ENCODE results near the gene AIMP1.
"Not testable (repeated sequence)": the region's sequence is repeated elsewhere in the genome, so short reads cannot be mapped to it uniquely, and the experiment has no call there.

Gene AIMP1

DNA sequence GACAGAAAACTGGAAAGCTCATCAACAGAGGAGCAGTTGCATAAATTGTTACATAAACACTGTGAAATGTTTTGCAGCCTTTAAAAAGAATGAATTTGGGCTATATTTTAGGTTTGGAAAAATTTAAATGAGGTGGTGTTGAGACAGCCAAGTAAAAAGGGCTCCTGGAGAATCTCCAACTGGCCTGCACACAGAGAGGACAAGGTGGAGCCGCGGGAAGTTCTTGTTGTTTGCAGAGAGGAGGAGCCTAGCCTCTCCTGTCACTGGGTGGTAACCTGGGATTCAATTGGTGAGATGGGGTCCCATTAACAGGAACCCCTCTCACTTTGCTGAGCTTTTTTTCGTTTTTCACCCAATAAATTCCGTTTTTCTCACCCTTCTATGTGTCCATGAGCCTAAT lies 38.8 kb downstream of the AIMP1 start:
- DNase-seq: no peak

DNA sequence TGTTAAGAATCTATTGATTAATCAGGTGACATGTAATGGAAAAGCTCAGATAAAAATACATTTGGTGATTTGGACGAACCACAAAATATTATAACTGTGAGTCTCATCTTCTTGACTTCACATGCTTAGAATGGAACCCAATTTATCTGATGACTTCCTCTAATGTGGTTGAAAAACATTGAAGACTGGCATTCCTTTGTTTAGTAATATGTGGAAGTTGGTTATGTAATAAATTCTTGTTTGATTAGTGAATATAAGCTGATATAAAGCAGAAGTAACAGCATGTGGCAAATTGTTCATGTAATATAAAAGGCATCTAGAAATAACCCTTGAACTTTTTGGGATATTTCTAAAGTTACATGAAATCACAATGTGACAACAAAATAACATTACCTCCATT lies 42.5 kb downstream of the AIMP1 start:
- DNase-seq: no peak

DNA sequence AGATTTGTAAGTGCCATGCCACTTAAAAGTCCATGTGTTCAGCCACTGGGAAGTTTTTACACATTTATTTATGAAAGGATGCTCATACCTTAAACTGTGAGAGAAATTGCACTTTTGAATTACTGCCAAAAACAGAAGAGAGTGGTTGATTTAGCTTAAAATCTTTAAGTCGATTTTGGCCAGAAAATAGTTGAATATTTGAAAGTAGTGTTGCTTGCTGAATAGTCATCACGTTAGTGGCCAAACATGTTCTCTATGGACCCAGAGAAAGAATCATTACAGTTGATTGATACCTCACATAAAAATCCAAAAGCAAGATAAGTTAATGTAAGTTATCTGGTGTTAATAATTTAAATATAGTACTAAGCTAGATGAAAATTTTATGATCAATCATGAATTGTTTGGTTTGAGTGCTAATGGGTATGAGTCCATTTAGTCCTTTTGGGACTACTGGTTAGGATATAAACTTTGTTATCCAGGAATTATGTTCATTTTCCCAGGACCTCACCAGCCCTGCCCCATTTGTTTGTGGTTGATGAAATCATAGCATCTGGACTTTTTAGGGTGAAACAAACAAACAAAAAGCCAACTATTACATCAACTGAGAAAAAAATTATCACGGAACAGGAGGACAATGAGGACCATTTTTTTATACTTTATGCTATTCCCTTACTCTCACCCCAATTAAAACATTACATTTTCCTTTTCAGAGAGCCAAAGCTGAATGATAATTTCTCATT lies 45.9 kb downstream of the AIMP1 start:
- DNase-seq: no peak

DNA sequence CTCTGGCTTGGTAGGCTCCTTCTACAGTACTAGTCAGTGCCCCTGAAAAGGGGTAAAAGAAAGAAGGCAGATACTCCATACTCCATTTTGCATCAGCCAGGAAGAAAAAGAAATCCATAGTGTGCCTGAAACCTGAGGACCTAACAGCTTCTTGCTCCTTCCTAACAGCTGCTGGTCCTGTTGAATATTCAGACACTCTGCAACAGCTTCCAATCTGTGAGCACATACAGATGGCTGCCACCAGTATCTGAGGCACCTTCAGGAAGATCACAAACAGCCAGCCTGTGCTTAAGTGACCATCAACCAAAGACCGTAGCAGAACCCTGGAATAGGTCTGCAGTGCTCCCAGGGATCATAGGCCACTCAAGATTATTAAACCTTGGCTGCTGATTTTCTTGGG lies 47.9 kb downstream of the AIMP1 start:
- no peak for DNase-seq

DNA sequence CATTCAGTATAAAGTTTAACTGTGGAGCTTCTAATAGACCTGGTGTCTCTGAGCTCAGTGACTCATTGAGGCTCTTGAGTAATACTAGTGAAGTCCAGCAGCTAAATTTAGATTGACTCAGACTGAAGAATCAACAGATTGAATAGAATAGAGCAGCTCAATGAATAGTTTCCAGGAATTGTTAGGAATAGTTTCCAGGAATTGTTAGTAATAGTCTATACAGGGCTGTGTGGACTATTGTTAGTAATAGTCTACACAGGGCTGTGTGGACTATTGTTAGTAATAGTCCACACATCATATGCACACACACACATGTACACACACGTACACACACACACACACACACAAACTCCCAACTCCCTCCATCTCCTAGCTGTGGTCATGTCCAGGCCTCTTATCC lies 49.3 kb downstream of the AIMP1 start:
- DNase-seq: no peak

DNA sequence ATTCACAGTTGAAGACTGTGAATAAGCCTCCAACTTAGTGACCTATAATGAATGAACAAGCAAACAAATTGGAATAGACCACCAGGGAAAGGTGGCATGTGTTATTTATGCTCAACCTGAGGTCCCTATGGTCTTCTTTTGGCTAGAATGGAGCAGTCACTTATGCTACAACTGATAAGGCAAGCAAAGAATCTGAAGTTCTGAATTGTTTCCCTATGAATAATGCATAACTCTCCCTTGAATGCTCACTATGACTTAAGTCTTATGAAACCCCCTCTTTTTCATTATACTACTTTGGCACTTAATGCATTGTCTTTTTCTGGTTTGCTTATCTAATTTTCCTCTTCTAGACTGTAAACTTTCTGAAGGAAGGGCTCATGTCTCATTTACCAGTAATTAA lies 49.7 kb downstream of the AIMP1 start:
- DNase-seq: no peak

DNA sequence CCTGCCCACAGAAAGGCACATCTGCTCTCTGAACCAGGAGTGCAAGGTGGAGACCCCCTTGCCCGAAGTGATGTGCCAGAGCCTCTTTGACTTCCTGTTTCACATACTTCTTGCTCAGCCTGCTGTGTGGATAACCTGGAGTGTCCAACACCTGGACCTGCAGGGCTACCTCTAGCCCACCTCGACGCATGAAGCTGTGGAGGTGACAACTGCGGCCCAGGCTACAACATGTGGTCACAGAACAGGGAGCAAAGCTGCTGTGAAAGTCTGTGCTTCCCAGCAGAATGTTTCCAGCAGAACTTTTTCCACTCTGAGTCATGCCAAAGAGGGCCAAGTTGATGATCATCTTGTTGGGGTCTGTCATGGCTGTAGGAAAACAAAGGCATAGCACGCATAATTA lies 50.7 kb downstream of the AIMP1 start:
- DNase-seq: no peak

DNA sequence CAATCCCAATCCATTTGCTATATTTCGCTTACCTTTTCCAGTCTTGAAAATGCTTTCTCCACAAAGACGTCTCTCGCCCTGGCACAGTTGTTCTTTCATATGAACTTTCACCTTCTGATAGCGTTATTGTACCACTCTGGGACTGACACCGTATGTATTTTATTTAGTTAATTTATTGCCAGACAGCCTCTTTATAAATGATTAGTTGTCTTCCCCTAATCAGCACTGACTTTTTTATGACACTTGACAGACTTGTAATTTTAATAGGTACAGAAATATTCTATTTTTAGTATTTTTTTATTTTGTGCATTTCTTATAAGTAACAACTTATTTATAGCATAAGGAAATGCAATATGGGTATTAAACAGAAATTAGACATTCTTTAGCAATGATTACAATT lies 52.3 kb downstream of the AIMP1 start, which contains the start of gene GIMD1:
Gene GIMD1, minus strand, starts transcription at position 101 of the 400 bp plus-strand sequence. CDS start 1,343 bp downstream, outside the sequence.
- DNase-seq: no peak

DNA sequence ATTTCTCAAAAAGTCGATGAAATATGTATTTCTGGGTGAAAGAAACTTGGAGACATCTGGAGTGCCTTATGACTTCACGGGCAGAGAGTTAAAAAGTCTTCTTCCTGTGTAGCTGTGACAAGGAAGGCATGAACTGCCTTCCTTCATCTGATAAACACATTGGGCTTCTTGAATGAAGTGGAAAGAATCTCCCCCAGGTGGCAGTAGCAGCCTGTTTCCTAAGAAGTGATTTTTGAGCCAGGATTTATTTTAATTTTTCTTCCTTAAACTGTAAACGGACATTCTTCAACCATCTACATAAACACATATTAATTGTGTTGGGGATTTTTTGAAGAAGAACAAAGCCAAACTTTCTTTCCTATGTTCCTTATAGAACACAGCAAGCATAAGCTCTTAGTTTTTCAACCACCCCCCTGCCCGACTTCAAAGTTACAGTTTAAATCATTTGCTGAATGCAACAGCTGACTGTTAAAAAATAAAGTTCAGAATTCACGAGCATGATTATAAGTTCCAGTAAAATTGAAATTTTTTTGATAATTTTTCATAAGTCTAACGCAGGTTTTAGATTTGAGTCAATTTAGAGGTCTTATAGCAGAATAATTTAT lies 53.2 kb downstream of the AIMP1 start:
- DNase-seq: no peak

DNA sequence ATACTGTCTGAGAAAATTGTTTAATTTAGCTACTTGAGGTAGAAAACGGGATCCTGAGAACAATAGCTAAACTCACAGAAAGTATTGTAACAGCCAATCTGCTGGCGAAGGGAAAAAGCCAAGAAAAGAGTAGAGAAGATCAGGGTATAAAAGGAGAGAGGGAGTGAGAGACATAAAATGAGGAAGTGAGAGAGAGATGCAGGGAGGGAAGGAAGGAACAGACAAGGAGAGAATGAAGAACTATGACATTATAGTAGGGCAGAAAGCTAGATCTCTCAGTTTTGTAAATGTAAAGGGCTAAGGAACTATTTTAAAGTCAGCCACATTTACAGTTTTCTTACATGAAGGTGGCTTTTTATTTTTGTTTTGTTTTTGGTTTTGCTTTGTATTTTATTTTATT lies 53.9 kb downstream of the AIMP1 start:
- no peak for DNase-seq

DNA sequence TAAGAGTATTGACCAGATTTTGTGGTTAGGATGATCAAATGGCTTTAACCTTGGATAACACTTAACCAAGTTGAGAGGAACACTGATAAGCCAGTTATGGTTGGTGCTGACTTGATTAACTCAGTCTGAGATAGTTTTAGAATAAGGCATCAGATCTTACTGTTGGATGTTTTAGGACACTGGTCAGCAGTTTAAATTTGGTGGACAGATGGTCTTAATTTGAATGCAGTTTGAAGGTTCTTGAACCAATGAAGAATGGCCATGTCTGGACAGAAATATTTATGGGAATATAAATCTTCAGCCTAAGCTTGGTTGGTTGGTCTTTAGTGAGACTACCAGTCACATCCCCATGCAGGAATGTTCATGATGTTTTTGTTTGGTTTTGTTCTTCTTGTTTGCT lies 54.8 kb downstream of the AIMP1 start:
- no peak for DNase-seq

DNA sequence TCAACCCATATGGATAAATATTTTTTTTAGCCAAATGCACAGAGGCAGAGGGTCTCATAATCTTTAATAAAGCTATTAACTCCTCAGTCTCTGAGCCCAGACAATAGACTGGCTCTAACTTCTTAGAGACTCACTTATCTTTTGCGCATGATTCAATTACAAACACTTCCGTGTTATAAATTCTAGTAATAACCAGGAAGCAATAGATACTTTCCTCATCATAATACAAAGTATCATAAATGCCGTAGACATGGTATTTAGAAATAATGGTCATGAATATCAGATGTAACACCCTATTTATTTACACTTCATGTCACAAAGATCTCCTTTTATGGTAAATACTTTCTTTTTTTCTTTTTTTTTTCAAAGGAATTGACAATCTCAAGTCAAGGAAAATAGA lies 56.7 kb downstream of the AIMP1 start:
- no peak for DNase-seq

DNA sequence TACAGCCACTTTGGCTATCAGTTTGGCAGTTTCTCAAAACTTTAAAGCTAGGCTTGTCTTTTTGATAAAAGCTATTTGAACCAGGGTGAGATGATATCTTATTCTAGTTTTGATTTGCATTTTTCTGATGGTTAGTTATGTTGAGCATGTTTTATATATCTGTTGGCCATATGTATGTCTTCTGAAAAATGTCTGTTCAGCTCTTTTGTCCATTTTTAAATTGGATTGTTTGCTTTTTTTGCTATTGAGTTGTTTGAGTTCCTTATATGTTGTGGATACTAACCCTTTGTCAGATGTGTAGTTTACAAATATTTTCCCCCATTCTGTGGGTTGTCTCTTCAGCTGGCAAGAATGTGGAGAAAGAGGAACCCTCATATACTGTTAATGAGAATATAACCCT lies 63.8 kb downstream of the AIMP1 start:
- DNase-seq: no peak

DNA sequence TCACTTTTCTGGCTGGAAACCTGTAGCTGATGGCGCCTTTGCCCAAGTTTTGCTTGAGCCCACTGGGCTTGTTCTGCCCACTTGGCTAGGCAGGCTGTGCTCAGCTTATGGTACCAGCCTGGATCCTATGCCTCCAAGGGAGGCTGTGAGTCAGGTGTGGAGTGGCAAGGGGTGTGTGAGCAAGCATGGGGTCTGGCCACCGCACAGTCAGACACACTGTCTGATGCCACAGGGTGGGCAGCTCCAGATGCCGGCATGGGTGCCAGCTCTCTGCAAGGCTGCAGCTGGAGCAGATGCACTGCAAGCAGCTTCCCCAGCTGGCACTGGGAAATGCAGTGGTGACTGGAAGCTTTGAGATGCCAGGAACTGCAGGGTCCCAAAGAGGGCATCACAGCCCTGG lies 68.5 kb downstream of the AIMP1 start:
- DNase-seq: no peak

DNA sequence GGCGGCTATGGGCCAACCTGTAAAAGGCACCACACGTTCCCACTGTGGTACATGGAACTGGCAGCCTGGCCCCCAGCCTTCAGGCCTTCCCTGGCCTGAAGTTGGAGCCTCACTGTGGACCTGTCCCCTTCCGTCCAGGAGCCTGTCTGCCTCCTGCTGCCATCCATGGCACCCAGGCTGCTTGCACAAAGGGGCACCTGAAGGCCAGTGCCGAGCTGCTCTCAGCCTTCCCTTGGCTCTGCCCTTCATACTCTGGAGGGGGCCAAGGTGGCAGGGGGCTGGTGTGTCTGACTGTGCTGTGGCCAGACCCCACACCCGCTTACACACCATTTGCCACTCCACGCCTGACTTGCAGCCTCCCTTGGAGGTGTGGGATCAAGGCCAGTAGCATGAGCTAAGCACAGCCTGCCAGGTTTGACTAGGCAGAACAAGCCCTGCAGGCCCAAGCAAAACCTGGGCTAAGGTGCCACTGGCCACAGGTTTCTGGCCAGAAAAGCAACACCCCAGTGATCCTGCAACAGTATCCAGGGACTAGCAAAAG lies 69.6 kb downstream of the AIMP1 start:
- DNase-seq: no peak

DNA sequence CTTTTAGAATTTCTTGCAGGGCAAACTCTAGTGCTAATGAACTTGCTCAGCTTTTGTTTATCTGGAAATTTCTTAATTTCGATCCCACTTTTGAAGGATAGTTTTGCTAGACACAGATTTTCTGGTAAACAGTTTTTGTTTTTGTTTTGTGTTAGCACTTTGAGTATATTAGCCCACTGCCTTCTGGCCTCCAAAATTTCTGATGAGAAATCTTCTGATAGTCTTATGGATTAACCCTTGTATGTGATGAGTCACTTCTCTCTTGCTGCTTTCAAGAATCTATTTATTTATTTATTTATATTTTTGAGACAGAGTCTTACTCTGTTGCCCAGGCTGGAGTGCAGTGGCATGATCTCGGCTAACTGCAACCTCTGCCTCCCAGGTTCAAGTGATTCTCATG lies 79.2 kb downstream of the AIMP1 start:
- no peak for DNase-seq

DNA sequence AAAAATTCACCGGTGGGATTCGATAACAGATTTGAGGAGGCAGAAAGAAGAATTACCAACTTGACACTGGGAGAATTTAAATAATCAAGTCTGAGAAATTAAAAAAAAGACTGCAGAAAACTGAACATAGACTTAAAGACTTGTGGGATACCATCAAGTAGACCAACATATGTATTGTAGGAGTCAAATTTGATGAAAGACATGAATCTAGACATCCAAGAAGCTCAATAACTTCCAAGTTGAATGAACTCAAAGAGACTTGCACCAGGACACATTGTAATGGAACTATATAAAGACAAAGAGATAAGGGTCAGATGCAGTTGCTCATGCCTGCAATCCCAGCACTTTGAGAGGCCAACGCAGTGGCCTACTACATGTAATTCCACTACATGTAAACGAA lies 82.5 kb downstream of the AIMP1 start:
- not testable (repeated sequence) for DNase-seq

Data from GOT3 (cell line).